ENCODE measurements around the gene CCDC69.

Gene CCDC69

GRCh38 chr5:151139015-151139414, 84.9 kb downstream of the CCDC69 start:
- Histone ChIP-seq H3K36me3 (ENCODE audit: control insufficient read depth in 1 of 2, insufficient read depth in 2 of 2, low read length in 2 of 2) (peaks cover 21 to 48% of the 10 kb centered on the region in 2 experiments), H3K4ac (ENCODE audit: low read depth, low read length) (no peak overlapping the region), H3K4me2 (ENCODE audit: low read length) (no peak overlapping the region), H3K4me1 (ENCODE audit: control insufficient read depth in 1 of 2, insufficient read depth in 2 of 2, low read length in 2 of 2) (peaks cover 7 to 13% of the 10 kb centered on the region in 2 experiments), H2AK5ac (ENCODE audit: low read length) (no peak overlapping the region), H4K12ac (ENCODE audit: low read depth, low read length) (no peak overlapping the region), H4K91ac (ENCODE audit: low read depth, low read length) (no peak overlapping the region), H4K8ac (ENCODE audit: low read depth, low read length) (no peak overlapping the region), H2AFZ (ENCODE audit: insufficient read depth, low read length, poor library complexity) (no peak overlapping the region), H3K14ac (ENCODE audit: low read length) (no peak overlapping the region), H3K27me3 (ENCODE audit: insufficient read depth, low read length) (no peaks in the 10 kb centered on the region), H3K18ac (ENCODE audit: low read length) (no peak overlapping the region), H3K9me3 (ENCODE audit: insufficient read depth, low read depth, low read length) (no peaks in the 10 kb centered on the region), H3K79me1 (ENCODE audit: low read length) (no peaks in the 10 kb centered on the region), H3K9ac (ENCODE audit: low read length) (no peak overlapping the region), H3K79me2 (ENCODE audit: control insufficient read depth, insufficient read depth, low read length, poor library complexity) (no peaks in the 10 kb centered on the region), H3K23ac (ENCODE audit: low read length) (no peak overlapping the region), H3K4me3 (ENCODE audit: low read depth, low read length) (no peak overlapping the region), H2BK5ac (ENCODE audit: low read depth, low read length, poor library complexity) (no peak overlapping the region), H2BK12ac (ENCODE audit: low read length) (no peak overlapping the region), H3K27ac (ENCODE audit: low read depth, low read length) (no peak overlapping the region), H2BK120ac (ENCODE audit: insufficient read depth, low read length, poor library complexity) (no peak overlapping the region)
- WGBS (ENCODE audit: extremely low coverage, insufficient coverage, insufficient read length), result no CpG with 5 or more reads among the region's 8 CpGs
- no peak for DNase-seq

- Histone ChIP-seq H3K18ac (ENCODE audit: low read length) (no peak overlapping the region), H2AK5ac (ENCODE audit: low read length) (no peak overlapping the region), H3K4me3 (ENCODE audit: low read depth, low read length) (no peak overlapping the region), H3K79me2 (ENCODE audit: control insufficient read depth, insufficient read depth, low read length, poor library complexity) (no peaks in the 10 kb centered on the region), H2BK12ac (ENCODE audit: low read length) (no peak overlapping the region), H3K23ac (ENCODE audit: low read length) (no peak overlapping the region), H2BK5ac (ENCODE audit: low read depth, low read length, poor library complexity) (no peak overlapping the region), H3K14ac (ENCODE audit: low read length) (no peak overlapping the region), H3K9me3 (ENCODE audit: insufficient read depth, low read depth, low read length) (no peaks in the 10 kb centered on the region), H3K27me3 (ENCODE audit: insufficient read depth, low read length) (no peaks in the 10 kb centered on the region), H4K91ac (ENCODE audit: low read depth, low read length) (no peak overlapping the region), H2BK120ac (ENCODE audit: insufficient read depth, low read length, poor library complexity) (no peak overlapping the region), H3K79me1 (ENCODE audit: low read length) (no peaks in the 10 kb centered on the region), H3K4ac (ENCODE audit: low read depth, low read length) (no peak overlapping the region), H4K12ac (ENCODE audit: low read depth, low read length) (no peak overlapping the region), H4K8ac (ENCODE audit: low read depth, low read length) (no peak overlapping the region), H3K27ac (ENCODE audit: low read depth, low read length) (no peak overlapping the region), H3K4me1 (ENCODE audit: control insufficient read depth in 1 of 2, insufficient read depth in 2 of 2, low read length in 2 of 2) (peaks cover 7 to 13% of the 10 kb centered on the region in 2 experiments), H2AFZ (ENCODE audit: insufficient read depth, low read length, poor library complexity) (no peak overlapping the region), H3K4me2 (ENCODE audit: low read length) (no peak overlapping the region), H3K36me3 (ENCODE audit: control insufficient read depth in 1 of 2, insufficient read depth in 2 of 2, low read length in 2 of 2) (peaks cover 23 to 50% of the 10 kb centered on the region in 2 experiments), H3K9ac (ENCODE audit: low read length) (no peak overlapping the region)
- no CpG with 5 or more reads among the region's 1 CpG for WGBS (ENCODE audit: extremely low coverage, insufficient coverage, insufficient read length)
- DNase-seq, result no peak
These were observed 85.8 kb downstream of the CCDC69 start for GRCh38 chr5:151138114-151138513.

- Histone ChIP-seq H3K14ac (ENCODE audit: low read length) (no peak overlapping the region), H3K4ac (ENCODE audit: low read depth, low read length) (no peak overlapping the region), H3K27me3 (ENCODE audit: insufficient read depth, low read length) (no peaks in the 10 kb centered on the region), H3K4me3 (ENCODE audit: low read depth, low read length) (no peak overlapping the region), H3K23ac (ENCODE audit: low read length) (no peak overlapping the region), H3K9ac (ENCODE audit: low read length) (no peak overlapping the region), H3K79me1 (ENCODE audit: low read length) (no peaks in the 10 kb centered on the region), H3K18ac (ENCODE audit: low read length) (no peak overlapping the region), H3K79me2 (ENCODE audit: control insufficient read depth, insufficient read depth, low read length, poor library complexity) (no peaks in the 10 kb centered on the region), H2BK5ac (ENCODE audit: low read depth, low read length, poor library complexity) (no peak overlapping the region), H2AFZ (ENCODE audit: insufficient read depth, low read length, poor library complexity) (no peak overlapping the region), H2AK5ac (ENCODE audit: low read length) (no peak overlapping the region), H3K4me1 (ENCODE audit: control insufficient read depth in 1 of 2, insufficient read depth in 2 of 2, low read length in 2 of 2) (peaks cover 7 to 13% of the 10 kb centered on the region in 2 experiments), H3K9me3 (ENCODE audit: insufficient read depth, low read depth, low read length) (no peaks in the 10 kb centered on the region), H3K4me2 (ENCODE audit: low read length) (no peak overlapping the region), H4K12ac (ENCODE audit: low read depth, low read length) (no peak overlapping the region), H3K27ac (ENCODE audit: low read depth, low read length) (no peak overlapping the region), H4K8ac (ENCODE audit: low read depth, low read length) (no peak overlapping the region), H3K36me3 (ENCODE audit: control insufficient read depth in 1 of 2, insufficient read depth in 2 of 2, low read length in 2 of 2) (peaks cover 27 to 57% of the 10 kb centered on the region in 2 experiments), H2BK120ac (ENCODE audit: insufficient read depth, low read length, poor library complexity) (no peak overlapping the region), H4K91ac (ENCODE audit: low read depth, low read length) (no peak overlapping the region), H2BK12ac (ENCODE audit: low read length) (no peak overlapping the region)
- no peak for DNase-seq
- no CpG with 5 or more reads among the region's 10 CpGs for WGBS (ENCODE audit: extremely low coverage, insufficient coverage, insufficient read length)
These were observed 86.6 kb downstream of the CCDC69 start for GRCh38 chr5:151137067-151137825.

DNA sequence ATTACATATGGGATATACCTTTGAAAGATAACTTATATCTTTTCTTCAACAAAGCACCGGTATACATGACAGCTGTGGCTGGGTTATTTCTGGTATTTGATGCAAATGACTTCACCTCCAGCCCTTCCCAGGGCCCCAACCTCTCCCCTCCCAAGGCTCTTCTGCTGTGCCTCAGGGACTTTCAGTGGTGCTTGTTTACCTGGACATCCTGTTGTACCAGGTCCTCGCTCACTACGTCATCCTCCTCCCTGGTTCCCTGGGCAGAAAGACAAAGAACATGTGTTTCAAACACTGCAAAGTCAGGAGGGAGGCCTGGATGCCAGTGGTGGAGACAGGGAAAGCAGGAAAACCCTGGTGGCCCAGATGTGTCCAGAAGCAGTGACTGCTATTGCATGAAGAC, 89.7 kb downstream of the CCDC69 start:
- H2BK5ac ChIP-seq (ENCODE audit: low read depth, low read length, poor library complexity), result no peak overlapping the region
- H3K79me2 ChIP-seq (ENCODE audit: control insufficient read depth, insufficient read depth, low read length, poor library complexity), result no peaks in the 10 kb centered on the region
- no peaks in the 10 kb centered on the region for H3K9me3 ChIP-seq (ENCODE audit: insufficient read depth, low read depth, low read length)
- H4K8ac ChIP-seq (ENCODE audit: low read depth, low read length), result no peak overlapping the region
- peak overlapping the region; percentile 29 for H3K27ac ChIP-seq (ENCODE audit: low read depth, low read length)
- peaks cover 5% of the 10 kb centered on the region for H3K79me1 ChIP-seq (ENCODE audit: low read length)
- no peak overlapping the region for H3K18ac ChIP-seq (ENCODE audit: low read length)
- H3K23ac ChIP-seq (ENCODE audit: low read length), result no peak overlapping the region
- WGBS (ENCODE audit: extremely low coverage, insufficient coverage, insufficient read length), result no CpG with 5 or more reads among the region's 3 CpGs
- H3K4ac ChIP-seq (ENCODE audit: low read depth, low read length), result no peak overlapping the region
- no peaks in the 10 kb centered on the region for H3K27me3 ChIP-seq (ENCODE audit: insufficient read depth, low read length)
- H2BK12ac ChIP-seq (ENCODE audit: low read length), result no peak overlapping the region
- H2AK5ac ChIP-seq (ENCODE audit: low read length), result no peak overlapping the region
- peak overlapping the region; percentile 57 for H4K91ac ChIP-seq (ENCODE audit: low read depth, low read length)
- peaks cover 37 to 64% of the 10 kb centered on the region in 2 experiments for H3K36me3 ChIP-seq (ENCODE audit: control insufficient read depth in 1 of 2, insufficient read depth in 2 of 2, low read length in 2 of 2)
- peak; percentile 11 to 45 for DNase-seq
- H2AFZ ChIP-seq (ENCODE audit: insufficient read depth, low read length, poor library complexity), result no peak overlapping the region
- no peak overlapping the region for H2BK120ac ChIP-seq (ENCODE audit: insufficient read depth, low read length, poor library complexity)
- H4K12ac ChIP-seq (ENCODE audit: low read depth, low read length), result no peak overlapping the region
- no peak overlapping the region for H3K14ac ChIP-seq (ENCODE audit: low read length)
- H3K9ac ChIP-seq (ENCODE audit: low read length), result no peak overlapping the region
- H3K4me1 ChIP-seq (ENCODE audit: control insufficient read depth in 1 of 2, insufficient read depth in 2 of 2, low read length in 2 of 2), result peaks cover 5 to 14% of the 10 kb centered on the region in 2 experiments
- no peak overlapping the region for H3K4me2 ChIP-seq (ENCODE audit: low read length)
- no peak overlapping the region for H3K4me3 ChIP-seq (ENCODE audit: low read depth, low read length)

Data from trophoblast cell (in vitro differentiated cells and primary cell).